Measurements from ENCODE around the gene CEND1.

CEND1 gene

GRCh38 chr11:794766-795633 is 5.1 kb upstream of the CEND1 start:
- no peak for DNase-seq

- no peak for DNase-seq
These were observed 4.3 kb upstream of the CEND1 start for GRCh38 chr11:794013-794765.

GRCh38 chr11:793556-793955 is 3.7 kb upstream of the CEND1 start:
- DNase-seq: no peak

GRCh38 chr11:792873-793272 is 3.0 kb upstream of the CEND1 start:
- DNase-seq: no peak

- no peak for DNase-seq
These were observed 2.6 kb upstream of the CEND1 start for GRCh38 chr11:792535-792821.

- no peak for DNase-seq
These were observed 2.0 kb upstream of the CEND1 start for GRCh38 chr11:791658-792534.

- DNase-seq: peak; percentile 39
These were observed 1.1 kb upstream of the CEND1 start for GRCh38 chr11:790721-791564.

- DNase-seq: no peak
These were observed 643 bp downstream of the CEND1 start for GRCh38 chr11:788953-789940.

GRCh38 chr11:788009-788640 is 1.8 kb downstream of the CEND1 start:
- no peak for DNase-seq

GRCh38 chr11:787084-787675 is 2.7 kb downstream of the CEND1 start:
- DNase-seq: no peak

- no peak for DNase-seq
These were observed 3.4 kb downstream of the CEND1 start for GRCh38 chr11:786235-787083.

GRCh38 chr11:783581-784015 is 6.3 kb downstream of the CEND1 start:
- peak; percentile 82 for DNase-seq

- no peak for DNase-seq
These were observed 7.4 kb downstream of the CEND1 start for GRCh38 chr11:782264-783174.

- DNase-seq: no peak
These were observed 9.8 kb downstream of the CEND1 start for GRCh38 chr11:779955-780532.

- DNase-seq: no peak
These were observed 10.6 kb downstream of the CEND1 start for GRCh38 chr11:778976-779954.

Data from hematopoietic multipotent progenitor cell treated with erythropoietin and hydrocortisone succinate and interleukin-3 and kit ligand, for 6 days (in vitro differentiated cells).